Measurements from ENCODE around the gene PDE11A.

The PDE11A gene

DNA sequence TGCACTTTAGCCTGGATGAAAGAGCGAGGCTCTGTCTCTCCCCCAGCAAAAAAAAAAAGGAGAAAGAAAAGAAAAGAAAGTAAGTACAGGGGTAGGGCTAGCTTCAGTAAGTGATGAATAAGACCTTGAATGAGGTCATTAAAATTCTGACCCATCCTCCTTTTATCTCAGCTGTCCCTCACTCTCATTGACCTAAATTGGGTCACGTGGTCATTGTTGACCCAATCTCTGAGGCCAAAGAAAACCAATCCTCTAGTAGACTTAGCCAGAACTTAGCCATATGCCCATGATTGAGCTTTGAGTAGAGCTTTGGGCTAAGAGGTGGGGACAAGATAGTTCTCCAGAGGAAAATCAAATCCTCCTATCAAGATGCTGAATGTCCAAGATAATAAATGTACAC lies 149.3 kb downstream of the PDE11A start:
- DNase-seq (ENCODE audit: low read depth in 3 of 3), result no peak

- no peak for DNase-seq (ENCODE audit: low read depth in 3 of 3)
Observed at GRCh38 chr2:177921726-177922125, 150.9 kb downstream of the PDE11A start.

- no peak for DNase-seq (ENCODE audit: low read depth in 3 of 3)
Observed at GRCh38 chr2:177917169-177917568, 155.4 kb downstream of the PDE11A start.

DNA sequence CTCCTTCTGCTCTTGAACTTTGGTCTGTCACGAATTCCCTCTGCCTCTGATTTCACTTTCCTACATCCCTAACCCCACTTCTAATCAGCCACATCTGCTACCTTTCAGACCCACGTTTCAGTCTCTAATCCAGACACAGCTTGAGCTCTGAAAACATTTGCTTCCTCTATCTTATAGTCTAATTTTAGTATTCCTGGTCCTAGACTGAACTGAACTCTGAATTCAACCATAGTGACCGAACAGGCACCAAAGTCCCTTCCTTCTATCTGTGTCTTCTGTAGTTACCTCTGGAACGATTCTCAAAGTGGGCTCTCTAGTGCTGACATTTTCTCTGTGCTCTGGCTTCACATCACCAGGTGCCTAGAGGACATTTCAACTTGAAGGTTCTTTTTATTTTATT lies 156.2 kb downstream of the PDE11A start:
- DNase-seq (ENCODE audit: low read depth in 3 of 3), result no peak

DNA sequence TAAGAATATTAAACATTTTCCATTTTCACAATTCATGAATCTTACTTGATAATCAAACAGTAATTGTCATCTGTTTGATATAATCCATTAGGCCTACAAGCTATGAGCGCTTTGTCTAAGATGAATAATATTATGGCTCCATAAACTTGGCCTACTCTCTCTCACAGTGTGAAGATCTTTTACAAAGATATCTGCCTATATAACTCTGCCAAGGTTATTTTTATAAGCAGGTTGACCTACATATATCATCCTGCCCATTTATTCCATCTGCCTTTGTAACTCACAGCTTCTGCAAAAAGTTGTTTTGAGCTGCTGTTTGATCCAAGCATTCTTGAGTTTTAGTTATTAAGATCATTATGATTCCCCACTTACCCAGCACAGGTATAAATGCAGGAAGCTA lies 158.3 kb downstream of the PDE11A start:
- DNase-seq (ENCODE audit: low read depth in 3 of 3), result no peak

GRCh38 chr2:177909962-177910361 lies 162.6 kb downstream of the PDE11A start:
- no peak for DNase-seq (ENCODE audit: low read depth in 3 of 3)

DNA sequence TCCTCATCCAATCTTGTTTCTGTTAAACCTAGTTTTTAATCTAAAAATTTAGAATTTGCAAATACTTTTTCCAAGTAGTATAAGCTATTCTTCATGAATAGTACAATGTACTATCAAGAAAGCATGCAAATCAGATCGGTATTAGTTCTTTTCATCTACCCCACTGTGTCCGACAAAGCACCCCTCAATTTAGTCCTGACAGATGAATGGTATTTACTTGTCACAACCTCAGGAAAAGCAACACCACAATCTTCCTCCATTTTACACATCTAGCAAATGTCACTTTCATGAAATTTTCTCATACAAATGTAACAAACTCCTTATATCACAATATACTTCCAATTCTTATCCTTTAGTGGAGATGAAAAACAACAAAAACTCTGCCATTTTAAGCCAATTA lies 163.8 kb downstream of the PDE11A start:
- no peak for DNase-seq (ENCODE audit: low read depth in 3 of 3)

- no peak for DNase-seq (ENCODE audit: low read depth in 3 of 3)
Observed at GRCh38 chr2:177908182-177908581, 164.4 kb downstream of the PDE11A start.

DNA sequence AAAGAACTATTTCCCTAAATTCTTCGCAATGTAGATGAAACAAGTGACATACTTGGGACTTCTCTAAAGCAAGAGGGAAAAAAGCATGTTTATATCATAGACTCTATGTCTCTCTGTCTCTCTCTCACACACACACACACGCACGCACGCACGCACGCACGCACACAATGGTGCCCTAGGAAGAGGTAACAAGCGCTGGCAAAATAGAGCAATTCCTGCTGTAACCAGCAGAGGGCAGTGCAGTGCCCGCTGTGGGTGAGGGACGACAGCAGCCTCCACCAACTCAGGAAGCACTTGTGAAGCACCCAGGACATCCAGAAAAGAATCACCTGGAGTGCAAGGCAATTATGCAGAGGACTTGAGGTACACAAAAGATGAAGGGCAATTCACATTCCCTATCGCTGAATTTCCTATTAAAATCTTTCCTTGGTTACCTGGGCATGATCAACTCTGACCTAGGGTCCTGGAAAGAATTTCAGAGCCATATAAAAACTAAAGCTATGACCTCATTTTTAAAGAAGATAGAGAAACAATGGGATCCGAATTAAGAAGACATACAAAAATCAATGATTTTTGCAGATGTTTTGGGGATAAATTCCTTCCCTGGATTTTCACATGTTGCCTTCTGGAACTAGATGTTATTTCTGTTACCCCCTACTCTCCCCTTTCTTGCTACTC lies 166.4 kb downstream of the PDE11A start:
- DNase-seq (ENCODE audit: low read depth in 3 of 3), result peak; percentile 3 to 17 (median 14)

GRCh38 chr2:177905640-177906039 lies 166.9 kb downstream of the PDE11A start:
- DNase-seq (ENCODE audit: low read depth in 3 of 3), result no peak

- DNase-seq (ENCODE audit: low read depth in 3 of 3), result no peak
Observed at GRCh38 chr2:177902395-177903163, 170.0 kb downstream of the PDE11A start.

- DNase-seq (ENCODE audit: low read depth in 3 of 3), result no peak
Observed at GRCh38 chr2:177900082-177900481, 172.5 kb downstream of the PDE11A start.

DNA sequence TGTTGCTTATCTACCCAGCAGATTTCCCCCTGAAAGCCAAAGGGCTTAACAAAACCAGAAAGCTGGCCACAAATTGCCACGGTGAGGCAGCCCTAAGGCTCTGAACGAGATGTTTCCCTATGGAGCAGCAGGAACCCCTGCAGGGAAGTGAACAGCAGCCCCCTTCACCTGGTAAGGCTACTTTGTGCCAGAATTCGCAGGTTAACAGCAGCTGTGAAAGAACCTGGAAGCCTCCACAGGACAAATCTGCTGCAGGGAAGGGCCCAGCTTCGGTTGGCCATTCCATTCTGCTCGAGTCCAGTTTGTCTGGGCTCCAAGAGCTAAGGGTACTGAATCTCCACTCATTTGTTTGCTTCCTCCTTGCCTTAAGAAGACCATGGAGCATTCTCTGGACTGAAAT lies 175.3 kb downstream of the PDE11A start:
- DNase-seq (ENCODE audit: low read depth in 3 of 3), result no peak

DNA sequence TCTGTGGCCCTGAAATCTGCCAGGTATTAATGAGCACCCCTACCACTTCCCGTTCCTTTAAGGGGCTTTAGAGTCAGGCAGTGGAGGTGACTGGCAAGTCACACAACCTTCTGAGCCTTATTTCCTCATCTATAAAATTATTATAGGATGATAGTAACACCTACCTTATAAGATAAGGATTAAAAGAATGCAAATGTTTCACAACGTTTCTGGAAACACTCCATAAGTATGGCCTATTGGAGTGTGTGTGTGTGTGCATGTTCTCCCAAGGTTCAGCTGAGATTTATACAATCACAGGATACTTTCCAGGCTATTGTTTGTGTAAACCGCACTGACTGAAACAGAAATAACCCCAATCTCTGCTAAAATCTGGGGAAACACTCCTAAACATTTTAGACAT lies 176.0 kb downstream of the PDE11A start:
- no peak for DNase-seq (ENCODE audit: low read depth in 3 of 3)

GRCh38 chr2:177894546-177894945 lies 178.0 kb downstream of the PDE11A start:
- DNase-seq (ENCODE audit: low read depth in 3 of 3), result no peak

GRCh38 chr2:177893880-177894279 lies 178.7 kb downstream of the PDE11A start:
- DNase-seq (ENCODE audit: low read depth in 3 of 3), result no peak

- DNase-seq (ENCODE audit: low read depth in 3 of 3), result no peak
Observed at GRCh38 chr2:177891533-177891932, 181.0 kb downstream of the PDE11A start.

- no peak for DNase-seq (ENCODE audit: low read depth in 3 of 3)
Observed at GRCh38 chr2:177889818-177890460, 182.6 kb downstream of the PDE11A start.

- DNase-seq (ENCODE audit: low read depth in 3 of 3), result no peak
Observed at GRCh38 chr2:177888581-177888980, 184.0 kb downstream of the PDE11A start.

DNA sequence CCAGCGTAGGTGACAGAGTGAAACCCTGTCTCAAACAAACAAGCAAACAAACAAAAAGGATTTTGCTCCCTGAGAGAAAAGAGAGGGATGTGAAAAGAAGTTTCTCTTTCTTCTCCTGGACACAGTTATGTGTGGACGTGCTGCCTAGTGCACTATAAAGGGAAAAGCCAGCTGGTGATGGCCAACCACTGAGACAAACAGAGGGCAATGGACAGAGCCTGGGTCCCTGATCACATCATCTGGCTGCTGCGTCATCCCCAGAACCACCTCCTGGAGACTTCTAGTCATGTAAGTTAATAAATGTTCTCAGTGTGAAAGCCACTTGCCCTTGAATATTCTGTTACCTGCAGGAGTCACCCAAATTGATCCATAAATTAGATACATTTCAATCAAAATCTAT lies 184.9 kb downstream of the PDE11A start:
- no peak for DNase-seq (ENCODE audit: low read depth in 3 of 3)

DNA sequence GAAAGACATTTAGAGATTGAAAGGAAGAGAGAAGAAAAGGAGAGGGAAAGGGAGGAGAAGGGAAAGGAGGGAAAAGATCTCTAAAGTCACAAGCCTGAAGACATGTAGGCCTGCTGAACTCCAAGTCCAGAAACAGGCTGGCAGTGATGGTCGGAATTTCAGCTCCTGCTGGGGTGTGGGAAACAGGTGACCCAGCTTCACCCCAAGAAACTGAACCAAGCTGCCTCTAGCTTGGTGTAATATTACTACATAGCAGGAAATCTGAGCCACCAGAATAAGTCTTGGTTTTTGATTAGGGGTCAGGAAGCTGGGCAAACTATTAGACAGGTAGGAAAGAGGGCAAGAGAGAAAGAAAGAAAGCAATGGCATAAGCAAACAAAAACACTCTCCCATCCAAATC lies 185.8 kb downstream of the PDE11A start:
- no peak for DNase-seq (ENCODE audit: low read depth in 3 of 3)

GRCh38 chr2:177885828-177886466 lies 186.6 kb downstream of the PDE11A start:
- no peak for DNase-seq (ENCODE audit: low read depth in 3 of 3)

Data from stimulated activated CD4-positive, alpha-beta T cell treated with anti-CD3 and anti-CD28 coated beads, TNF-alpha, amount 100 ng/mL, for 4 hours (primary cell).